PFSK-1 (cell line): ENCODE results near the gene L3MBTL2.

Experiments
- POLR2AphosphoS5 ChIP-seq: IDR thresholded peaks from 2 replicates; pipeline ENCODE4 v1.6.1; 2012; ENCODE audit warnings: low read depth, mild to moderate bottlenecking, control low read depth, low read length, moderate library complexity
- TAF1 ChIP-seq: IDR thresholded peaks from 2 replicates; pipeline ENCODE4 v1.6.1; 2012; ENCODE audit warnings: low read length, control low read depth, borderline replicate concordance; ENCODE audit not compliant: insufficient read depth

DNA sequence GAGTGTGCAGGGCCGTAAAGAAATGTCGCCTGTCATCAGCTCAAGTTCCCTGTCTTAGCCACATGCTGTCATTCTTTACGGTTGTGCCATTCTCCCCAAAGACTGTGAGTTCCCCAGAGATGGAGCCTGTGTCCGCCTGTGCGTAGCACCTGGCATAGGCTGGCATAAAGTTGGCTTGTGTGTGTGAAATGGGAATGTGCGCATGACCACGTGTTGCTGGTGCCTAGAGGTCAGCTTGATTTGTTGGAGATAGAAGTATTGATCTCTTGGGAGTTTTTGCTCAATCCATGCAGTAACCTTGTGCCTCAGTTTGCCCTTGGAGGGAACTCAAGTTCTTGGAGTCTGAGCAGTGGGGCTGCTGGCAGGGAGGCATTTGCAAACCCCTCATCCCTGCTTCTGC lies 26.3 kb downstream of the L3MBTL2 start:
- TF ChIP-seq TAF1 (no peak), POLR2AphosphoS5 (no peak)
